Panc1 (cell line): ENCODE data around the gene CDK2AP2.

Experiments
- CTCF ChIP-seq: fragments of 450-650 bp; IDR thresholded peaks from 2 replicates; pipeline ENCODE4 v1.5.1; 2017; ENCODE audit warnings: mild to moderate bottlenecking
- POLR2AphosphoS5 ChIP-seq: IDR thresholded peaks from 2 replicates; pipeline ENCODE4 v1.6.1; 2012; ENCODE audit warnings: mild to moderate bottlenecking, low read depth, low read length, moderate library complexity
- SIN3A ChIP-seq: IDR thresholded peaks from 2 replicates; pipeline ENCODE4 v1.6.1; 2012; ENCODE audit warnings: low read depth, mild to moderate bottlenecking, low read length, moderate library complexity, borderline replicate concordance; ENCODE audit not compliant: insufficient read depth

GRCh38 chr11:67500484-67500821 lies 7.5 kb downstream of the CDK2AP2 start:
- TF ChIP-seq CTCF (no peak), SIN3A (no peak), POLR2AphosphoS5 (no peak)
